Panc1 (cell line): Measurements from ENCODE around the gene ATF3. TPM values are rescaled to one million over a fixed set of nuclear protein-coding genes. Genes with fewer than 3 reads are reported as not detected.

Experiments
- ATAC-seq: fragments of 200-7000 bp; cut with Tn5 transposase; 2 replicates; pipeline ENCODE4 v1.9.1; 2020; ENCODE audit warnings: mild to moderate bottlenecking, moderate library complexity
- BruUV-seq: library from RNA; stranded (reverse); fragments of 400-500 nt; replicated peaks from 2 replicates; lab custom pipeline; 2021; lab: Mats Ljungman, UMichigan
- CTCF ChIA-PET: fragments of 300-600 bp; sonication (Branson Sonifier 250); formaldehyde crosslinking; loops from one replicate; lab custom pipeline; 2022; ENCODE audit warnings: antibody characterized with exemption; lab: Charles Lee
- POLR2A ChIA-PET: fragments of 300-600 bp; sonication (Branson Sonifier 250); formaldehyde crosslinking; loops from one replicate; lab custom pipeline; 2022; ENCODE audit warnings: antibody characterized with exemption; lab: Charles Lee
- DNase-seq: peaks from one replicate; pipeline ENCODE4 v3.0.0-alpha.2; 2010; ENCODE audit warnings: low read depth, low spot score
- H3K27ac ChIP-seq: 2 replicates; pipeline ENCODE4 v1.5.1; 2011; ENCODE audit warnings: mild to moderate bottlenecking, low read length, inconsistent platforms
- H3K27me3 ChIP-seq: fragments of 200-500 bp; sonication (Bioruptor generic); 2 replicates; pipeline ENCODE4 v1.6.0; 2014; ENCODE audit warnings: low read length, inconsistent platforms; ENCODE audit not compliant: control insufficient read depth, insufficient read depth
- H3K36me3 ChIP-seq: fragments of 200-500 bp; sonication (Bioruptor generic); 2 replicates; pipeline ENCODE4 v1.5.1; 2014; ENCODE audit warnings: inconsistent platforms, mild to moderate bottlenecking, low read length, moderate library complexity; ENCODE audit not compliant: control insufficient read depth, insufficient read depth
- H3K4me1 ChIP-seq: 2 replicates; pipeline ENCODE4 v1.5.1; 2011; ENCODE audit warnings: inconsistent platforms, mild to moderate bottlenecking, low read length, moderate library complexity; ENCODE audit not compliant: control insufficient read depth, insufficient read depth
- H3K4me3 ChIP-seq, 2 experiments: 2 replicates each; pipeline ENCODE4 v1.5.1; 2011 to 2012; ENCODE audit warnings: low read depth in 2 of 2, low read length in 2 of 2, mild to moderate bottlenecking in 2 of 2, inconsistent platforms in 1 of 2, moderate library complexity in 1 of 2
- H3K9me3 ChIP-seq: fragments of 200-500 bp; sonication (Bioruptor generic); 2 replicates; pipeline ENCODE4 v1.5.1; 2014; ENCODE audit warnings: low read depth, mild to moderate bottlenecking, inconsistent platforms, low read length, moderate library complexity; ENCODE audit not compliant: control insufficient read depth, insufficient read depth
- CTCF ChIP-seq: fragments of 450-650 bp; IDR thresholded peaks from 2 replicates; pipeline ENCODE4 v1.5.1; 2017; ENCODE audit warnings: mild to moderate bottlenecking
- POLR2AphosphoS5 ChIP-seq: IDR thresholded peaks from 2 replicates; pipeline ENCODE4 v1.6.1; 2012; ENCODE audit warnings: mild to moderate bottlenecking, low read depth, low read length, moderate library complexity
- REST ChIP-seq, 2 experiments: IDR thresholded peaks; 2 replicates each; pipeline ENCODE4 v1.6.1; 2011 to 2012; ENCODE audit warnings: low read depth in 2 of 2, control low read depth in 1 of 2, low read length in 1 of 2, mild to moderate bottlenecking in 1 of 2, moderate library complexity in 1 of 2; ENCODE audit not compliant: insufficient read depth in 1 of 2
- SIN3A ChIP-seq: IDR thresholded peaks from 2 replicates; pipeline ENCODE4 v1.6.1; 2012; ENCODE audit warnings: low read depth, mild to moderate bottlenecking, low read length, moderate library complexity, borderline replicate concordance; ENCODE audit not compliant: insufficient read depth
- TCF7L2 ChIP-seq: IDR thresholded peaks from 2 replicates; pipeline ENCODE4 v1.6.1; 2011; ENCODE audit warnings: mild to moderate bottlenecking, low read depth, low read length, inconsistent platforms
- in situ Hi-C: cut with HindIII; loops from 2 replicates; pipeline ENCODE4 v1.10.0; 2016; ENCODE audit warnings: low sequenced_read_pairs, low pct_unique_long_range_greater_than_20kb
- intact Hi-C: fragments of 100-400 bp; cut with micrococcal nuclease; formaldehyde crosslinking; loops from one replicate; pipeline ENCODE4 v1.10.0; 2022; ENCODE audit not compliant: unreplicated experiment
- total RNA-seq: library from RNA; stranded (reverse); gene quantifications from one replicate; pipeline ENCODE4 v1.2.1, GENCODE V29; 2021; ENCODE audit not compliant: unreplicated experiment

ATF3 gene
- total RNA-seq, 1 experiment from 2014 or later, result 13.3 TPM

GRCh38 chr1:212633161-212633560, 24.6 kb downstream of the ATF3 start:
- Histone ChIP-seq H3K4me1 (no peaks in the 10 kb centered on the region), H3K27ac (no peak overlapping the region), H3K4me3 (no peak overlapping the region), H3K9me3 (0 out of 2 replicates have a peak, but pooled peaks cover 3% of the 10 kb centered on the region), H3K27me3 (0 out of 2 replicates have a peak, but pooled peaks cover 2% of the 10 kb centered on the region), H3K36me3 (no peaks in the 10 kb centered on the region)
- no peak for DNase-seq
- ATAC-seq, result no peak
- intact Hi-C loops, result no loop called here
- ChIA-PET CTCF (no interaction called here), POLR2A (no interaction called here)
- TF ChIP-seq TCF7L2, result no peak
- TF ChIP-seq SIN3A, result no peak
- TF ChIP-seq REST (IDR thresholded peaks at IDR 0.05; ENCODE audit: insufficient read depth in 1 of 2, low read depth in 2 of 2, low read length in 1 of 2), result no peak
- no peak for TF ChIP-seq POLR2AphosphoS5
- no peak for TF ChIP-seq CTCF
- in situ Hi-C loops, result no loop called here
- no TSS peak for BruUV-seq

- ATAC-seq (no peak), DNase-seq (no peak)
- no TSS peak for BruUV-seq
- H3K36me3 ChIP-seq, result no peaks in the 10 kb centered on the region
- intact Hi-C loops (no loop called here), in situ Hi-C loops (no loop called here)
- POLR2A ChIA-PET, result no interaction called here
- no peak overlapping the region for H3K27ac ChIP-seq
- H3K9me3 ChIP-seq, result 0 out of 2 replicates have a peak, but pooled peaks cover 3% of the 10 kb centered on the region
- H3K4me1 ChIP-seq, result no peaks in the 10 kb centered on the region
- TF ChIP-seq REST (IDR thresholded peaks at IDR 0.05; ENCODE audit: insufficient read depth in 1 of 2, low read depth in 2 of 2, low read length in 1 of 2) (no peak), SIN3A (no peak), CTCF (no peak), TCF7L2 (no peak), POLR2AphosphoS5 (no peak)
- 0 out of 2 replicates have a peak, but pooled peaks cover 2% of the 10 kb centered on the region for H3K27me3 ChIP-seq
- CTCF ChIA-PET, result interaction anchor here (1.1 kb wide), 1 partner anchor 31 kb away, joined by 3 read pairs; no protein-coding TSS in a partner anchor
- H3K4me3 ChIP-seq, result no peak overlapping the region
Measured at GRCh38 chr1:212634252-212634651, 25.7 kb downstream of the ATF3 start.
